DOHH2 (cell line): ENCODE data around the gene DLL3.

ENCODE experiments used
- EZH2phosphoT487 ChIP-seq: fragments of 200-600 bp; sonication (generic); IDR thresholded peaks from 2 replicates; pipeline ENCODE4 v1.6.1; 2017; ENCODE audit warnings: borderline replicate concordance, mild to moderate bottlenecking, antibody characterized with exemption, low read length, moderate library complexity, mixed read lengths
- TF ChIP-seq, protein P1 (sequence below): fragments of 200-600 bp; sonication (generic); IDR thresholded peaks from one replicate; pipeline ENCODE4 v1.5.1; 2014; ENCODE audit warnings: antibody characterized with exemption, mild to moderate bottlenecking, low read depth, low read length; ENCODE audit not compliant: poor library complexity, severe bottlenecking

DNA sequence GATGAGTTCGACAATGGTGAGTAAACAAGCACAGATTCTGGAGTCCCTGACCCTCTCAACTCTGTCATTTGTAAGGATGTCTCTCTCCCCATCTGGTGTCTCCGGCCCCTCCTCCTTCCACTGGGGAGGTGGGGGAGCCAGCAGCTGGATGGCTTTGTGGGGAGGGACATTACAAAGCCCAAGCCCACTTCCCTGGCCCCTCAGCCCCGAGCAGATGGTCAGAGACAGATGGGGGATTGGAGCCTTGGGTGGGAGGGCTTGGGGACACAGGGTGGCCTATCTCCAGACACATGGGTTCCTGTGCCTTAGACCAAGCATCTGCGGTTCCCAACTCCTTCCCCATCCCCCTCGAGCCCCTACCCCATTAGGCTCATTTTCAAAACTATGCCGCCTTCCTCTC is 15.6 kb upstream of the DLL3 start:
- TF ChIP-seq, protein P1, sequence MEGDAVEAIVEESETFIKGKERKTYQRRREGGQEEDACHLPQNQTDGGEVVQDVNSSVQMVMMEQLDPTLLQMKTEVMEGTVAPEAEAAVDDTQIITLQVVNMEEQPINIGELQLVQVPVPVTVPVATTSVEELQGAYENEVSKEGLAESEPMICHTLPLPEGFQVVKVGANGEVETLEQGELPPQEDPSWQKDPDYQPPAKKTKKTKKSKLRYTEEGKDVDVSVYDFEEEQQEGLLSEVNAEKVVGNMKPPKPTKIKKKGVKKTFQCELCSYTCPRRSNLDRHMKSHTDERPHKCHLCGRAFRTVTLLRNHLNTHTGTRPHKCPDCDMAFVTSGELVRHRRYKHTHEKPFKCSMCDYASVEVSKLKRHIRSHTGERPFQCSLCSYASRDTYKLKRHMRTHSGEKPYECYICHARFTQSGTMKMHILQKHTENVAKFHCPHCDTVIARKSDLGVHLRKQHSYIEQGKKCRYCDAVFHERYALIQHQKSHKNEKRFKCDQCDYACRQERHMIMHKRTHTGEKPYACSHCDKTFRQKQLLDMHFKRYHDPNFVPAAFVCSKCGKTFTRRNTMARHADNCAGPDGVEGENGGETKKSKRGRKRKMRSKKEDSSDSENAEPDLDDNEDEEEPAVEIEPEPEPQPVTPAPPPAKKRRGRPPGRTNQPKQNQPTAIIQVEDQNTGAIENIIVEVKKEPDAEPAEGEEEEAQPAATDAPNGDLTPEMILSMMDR, result no peak
- TF ChIP-seq EZH2phosphoT487, result no peak
